Osteoblast (primary cell): Measurements from ENCODE around the gene LRP1B. TPM values are rescaled to one million over a fixed set of nuclear protein-coding genes. Genes with fewer than 3 reads are reported as not detected.

ENCODE experiments used
- DNase-seq: peaks from one replicate; pipeline ENCODE4 v3.0.0; 2011; ENCODE audit warnings: low spot score, mixed read lengths; ENCODE audit not compliant: insufficient read length; ENCODE audit errors: missing footprints
- H2AFZ ChIP-seq: 2 replicates; pipeline ENCODE4 v1.6.0; 2011; ENCODE audit warnings: mild to moderate bottlenecking, low read length
- H3K27ac ChIP-seq: 2 replicates; pipeline ENCODE4 v1.5.1; 2011; ENCODE audit warnings: mild to moderate bottlenecking, low read depth, low read length, moderate library complexity
- H3K27me3 ChIP-seq: 2 replicates; pipeline ENCODE4 v1.6.0; 2012; ENCODE audit warnings: mild to moderate bottlenecking, control low read depth, inconsistent platforms, low read length, moderate library complexity; ENCODE audit not compliant: insufficient read depth
- H3K36me3 ChIP-seq: 2 replicates; pipeline ENCODE4 v1.5.1; 2011; ENCODE audit warnings: mild to moderate bottlenecking, low read length, control low read depth, moderate library complexity; ENCODE audit not compliant: insufficient read depth
- H3K4me1 ChIP-seq: 2 replicates; pipeline ENCODE4 v1.5.1; 2011; ENCODE audit warnings: mild to moderate bottlenecking, low read length, control low read depth, moderate library complexity; ENCODE audit not compliant: insufficient read depth
- H3K4me2 ChIP-seq: 2 replicates; pipeline ENCODE4 v1.6.0; 2011; ENCODE audit warnings: mild to moderate bottlenecking, low read length; ENCODE audit not compliant: insufficient read depth
- H3K4me3 ChIP-seq: fragments of 200-600 bp; sonication (generic); 3 replicates; pipeline ENCODE4 v1.5.1; 2012; ENCODE audit warnings: mild to moderate bottlenecking, low read length, inconsistent platforms; ENCODE audit not compliant: insufficient read depth
- H3K79me2 ChIP-seq: 2 replicates; pipeline ENCODE4 v1.6.0; 2012; ENCODE audit warnings: mild to moderate bottlenecking, low read length, control low read depth, inconsistent platforms; ENCODE audit not compliant: insufficient read depth
- H3K9me3 ChIP-seq: 2 replicates; pipeline ENCODE4 v1.5.1; 2011; ENCODE audit warnings: low read depth, low read length, control low read depth
- H4K20me1 ChIP-seq: 2 replicates; pipeline ENCODE4 v1.6.0; 2012; ENCODE audit warnings: mild to moderate bottlenecking, low read length, control low read depth; ENCODE audit not compliant: insufficient read depth
- CTCF ChIP-seq: IDR thresholded peaks from 2 replicates; pipeline ENCODE4 v1.5.1; 2011; ENCODE audit warnings: mild to moderate bottlenecking, low read depth, low read length, moderate library complexity; ENCODE audit errors: extremely low read depth
- total RNA-seq: library from RNA; depleted of rRNA; stranded (reverse); fragments of >200 nt; gene quantifications from 2 replicates; pipeline ENCODE4 v1.2.3, GENCODE V29; 2012

The LRP1B gene
- total RNA-seq, 1 donor: not detected

DNA sequence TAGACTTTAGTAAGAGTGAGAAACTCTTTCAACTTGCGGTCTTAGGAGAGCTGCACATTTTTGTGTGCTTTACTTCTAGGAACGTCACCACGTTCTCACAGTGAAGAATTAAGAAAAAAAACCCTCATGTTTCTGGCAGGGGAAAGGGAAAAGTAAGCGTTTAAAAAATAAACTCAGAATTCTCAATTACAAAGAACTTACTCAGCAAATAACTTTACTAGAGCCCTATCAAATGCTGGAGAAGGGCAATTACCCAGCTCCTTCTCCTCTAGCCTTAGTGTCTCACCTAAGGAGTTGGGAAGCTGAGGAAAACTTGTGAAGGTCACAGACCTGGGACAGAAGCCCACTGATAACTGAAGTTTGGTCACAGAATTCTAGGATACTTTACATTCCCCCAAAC lies 1500.3 kb downstream of the LRP1B start:
- Histone ChIP-seq H4K20me1 (no peaks in the 10 kb centered on the region), H3K27ac (no peak overlapping the region), H3K9me3 (no peaks in the 10 kb centered on the region), H2AFZ (no peak overlapping the region), H3K79me2 (no peaks in the 10 kb centered on the region), H3K4me2 (no peak overlapping the region), H3K4me3 (no peak overlapping the region), H3K36me3 (no peaks in the 10 kb centered on the region), H3K4me1 (no peaks in the 10 kb centered on the region), H3K27me3 (no peaks in the 10 kb centered on the region)
- no peak for DNase-seq
- no peak for TF ChIP-seq CTCF

GRCh38 chr2:140627885-140628284 lies 1502.9 kb downstream of the LRP1B start:
- TF ChIP-seq CTCF: no peak
- Histone ChIP-seq H3K36me3 (no peaks in the 10 kb centered on the region), H4K20me1 (no peaks in the 10 kb centered on the region), H2AFZ (no peak overlapping the region), H3K79me2 (no peaks in the 10 kb centered on the region), H3K27me3 (no peaks in the 10 kb centered on the region), H3K9me3 (no peaks in the 10 kb centered on the region), H3K27ac (no peak overlapping the region), H3K4me2 (no peak overlapping the region), H3K4me3 (no peak overlapping the region), H3K4me1 (no peaks in the 10 kb centered on the region)
- DNase-seq: no peak

DNA sequence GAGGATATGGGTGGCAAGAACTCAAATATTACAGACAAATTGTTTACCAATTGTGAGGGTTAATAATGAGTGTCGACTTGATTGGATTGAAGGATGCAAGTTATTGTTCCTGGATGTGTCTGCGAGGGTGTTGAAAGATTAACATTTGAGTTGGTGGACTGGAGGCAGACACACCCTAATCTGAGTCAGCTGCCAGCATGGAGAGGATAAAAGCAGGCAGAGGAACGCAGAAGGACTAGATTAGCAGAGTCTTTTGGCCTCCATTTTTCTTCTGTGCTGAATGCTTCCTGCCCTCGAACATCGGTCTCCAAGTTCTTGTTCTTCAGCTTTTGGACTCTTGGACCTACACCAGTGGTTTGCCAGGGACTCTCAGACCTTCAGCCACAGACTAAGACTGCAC lies 1503.7 kb downstream of the LRP1B start:
- H3K9me3 ChIP-seq: no peaks in the 10 kb centered on the region
- H3K4me2 ChIP-seq: no peak overlapping the region
- no peaks in the 10 kb centered on the region for H3K27me3 ChIP-seq
- no peaks in the 10 kb centered on the region for H3K36me3 ChIP-seq
- H3K79me2 ChIP-seq: no peaks in the 10 kb centered on the region
- no peak overlapping the region for H2AFZ ChIP-seq
- no peaks in the 10 kb centered on the region for H4K20me1 ChIP-seq
- TF ChIP-seq CTCF: no peak
- H3K4me1 ChIP-seq: no peaks in the 10 kb centered on the region
- no peak overlapping the region for H3K4me3 ChIP-seq
- H3K27ac ChIP-seq: no peak overlapping the region
- DNase-seq: no peak

DNA sequence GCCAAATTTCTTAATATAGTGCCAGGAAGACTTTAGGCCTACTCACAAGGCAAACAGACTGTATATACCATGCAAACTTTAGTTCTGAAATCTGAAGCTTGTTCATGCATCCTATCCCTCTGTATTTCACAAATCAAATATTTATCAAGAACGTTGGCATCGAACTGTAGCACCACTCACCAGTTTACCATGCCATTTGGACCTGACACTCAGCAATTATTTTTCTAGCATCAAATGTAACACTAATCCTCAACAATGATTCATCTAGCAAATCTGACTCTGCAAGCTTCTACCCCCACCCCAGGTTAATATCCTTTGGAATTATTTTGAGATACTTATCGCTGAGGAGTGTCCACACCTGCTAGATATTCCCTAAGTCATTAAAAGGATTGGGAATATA lies 1506.6 kb downstream of the LRP1B start:
- no peaks in the 10 kb centered on the region for H3K4me1 ChIP-seq
- no peak overlapping the region for H3K4me2 ChIP-seq
- no peaks in the 10 kb centered on the region for H3K9me3 ChIP-seq
- no peak overlapping the region for H3K4me3 ChIP-seq
- H3K79me2 ChIP-seq: no peaks in the 10 kb centered on the region
- no peak overlapping the region for H2AFZ ChIP-seq
- no peaks in the 10 kb centered on the region for H3K27me3 ChIP-seq
- no peak for TF ChIP-seq CTCF
- no peaks in the 10 kb centered on the region for H3K36me3 ChIP-seq
- no peaks in the 10 kb centered on the region for H4K20me1 ChIP-seq
- no peak for DNase-seq
- H3K27ac ChIP-seq: no peak overlapping the region
